K562 (cell line): ENCODE data around the gene EHD2. TPM values are rescaled to one million over a fixed set of nuclear protein-coding genes. Genes with fewer than 3 reads are reported as not detected.
A peak's percentile ranks its signal among the peaks of the same experiment; 100 is the strongest.

Experiments used
- AFF4 ChIP-seq: sonication (generic); formaldehyde crosslinking; IDR thresholded peaks from 2 replicates; pipeline ENCODE4 v1.8.0; 2023; ENCODE audit warnings: mild to moderate bottlenecking, missing genetic modification reagents
- CBX2 ChIP-seq: fragments of 200-600 bp; sonication (generic); IDR thresholded peaks from one replicate; pipeline ENCODE4 v1.6.1; 2012; ENCODE audit warnings: mild to moderate bottlenecking, low read length, inconsistent platforms; ENCODE audit not compliant: insufficient read depth, poor library complexity, severe bottlenecking
- E2F6 ChIP-seq, 2 experiments: IDR thresholded peaks; 2 replicates each; pipeline ENCODE4 v1.6.1; 2011; ENCODE audit warnings: borderline replicate concordance in 1 of 2, control low read depth in 1 of 2, low read depth in 1 of 2, low read length in 1 of 2, mild to moderate bottlenecking in 1 of 2, mixed read lengths in 1 of 2, moderate library complexity in 1 of 2; ENCODE audit not compliant: insufficient read depth in 1 of 2, insufficient read length in 1 of 2, poor library complexity in 1 of 2, severe bottlenecking in 1 of 2; ENCODE audit errors: extremely low read depth in 1 of 2
- ELF1 ChIP-seq: fragments of 200-800 bp; sonication (Bioruptor generic); IDR thresholded peaks from 2 replicates; pipeline ENCODE4 v1.6.1; 2016; ENCODE audit warnings: missing genetic modification characterization, missing compliant biosample characterization
- FOXP1 ChIP-seq: sonication (generic); formaldehyde crosslinking; IDR thresholded peaks from 2 replicates; pipeline ENCODE4 v1.8.0; 2022; ENCODE audit warnings: mild to moderate bottlenecking, missing genetic modification reagents
- GATAD2A ChIP-seq: fragments of 450-650 bp; IDR thresholded peaks from 2 replicates; pipeline ENCODE4 v1.6.1; 2017
- GATAD2B ChIP-seq: fragments of 450-650 bp; IDR thresholded peaks from 2 replicates; pipeline ENCODE4 v1.6.1; 2017; ENCODE audit warnings: mild to moderate bottlenecking, borderline replicate concordance
- HLTF ChIP-seq: fragments of 450-650 bp; IDR thresholded peaks from 2 replicates; pipeline ENCODE4 v1.6.1; 2016
- HSF4 ChIP-seq: fragments of 250-450 bp; sonication (Bioruptor Pico); IDR thresholded peaks from 2 replicates; pipeline ENCODE4 v2.1.2; 2022; ENCODE audit warnings: mild to moderate bottlenecking, moderate library complexity, borderline replicate concordance
- MYNN ChIP-seq, 2 experiments: sonication (generic); formaldehyde crosslinking in 1 of 2; IDR thresholded peaks; 2 replicates each; pipeline versions ENCODE4 v1.5.0 to v1.6.1; 2016 to 2020; ENCODE audit warnings: antibody characterized with exemption in 1 of 2, missing genetic modification reagents in 1 of 2
- NCOA2 ChIP-seq, 2 experiments: fragments of 450-650 bp; IDR thresholded peaks; 2 replicates each; pipeline ENCODE4 v1.6.1; 2018; ENCODE audit warnings: mild to moderate bottlenecking in 2 of 2, moderate library complexity in 1 of 2; ENCODE audit not compliant: partially characterized antibody in 2 of 2
- SETDB1 ChIP-seq: IDR thresholded peaks from one replicate; pipeline ENCODE4 v1.6.1; 2012; ENCODE audit warnings: low read length, control low read depth, inconsistent platforms
- SMARCA5 ChIP-seq: fragments of 450-650 bp; IDR thresholded peaks from 2 replicates; pipeline ENCODE4 v1.6.1; 2016
- SNIP1 ChIP-seq: fragments of 450-650 bp; IDR thresholded peaks from 2 replicates; pipeline ENCODE4 v1.7.1; 2017; ENCODE audit warnings: low read depth, mild to moderate bottlenecking
- TCF3 ChIP-seq: sonication (generic); formaldehyde crosslinking; IDR thresholded peaks from 2 replicates; pipeline ENCODE4 v1.4.0; 2020; ENCODE audit warnings: mild to moderate bottlenecking, missing genetic modification reagents
- TCFL5 ChIP-seq: fragments of 250-450 bp; sonication (Bioruptor Pico); conservative IDR thresholded peaks from 2 replicates; pipeline ENCODE4 v1.6.1; 2021; ENCODE audit warnings: mild to moderate bottlenecking, moderate library complexity, matching md5 sums
- U2AF1 ChIP-seq: fragments of 200-400 bp; formaldehyde crosslinking; optimal IDR thresholded peaks from 2 replicates; pipeline ENCODE3; 2017; ENCODE audit warnings: mild to moderate bottlenecking, low read depth, low read length, moderate library complexity
- USF1 ChIP-seq: sonication (generic); formaldehyde crosslinking; IDR thresholded peaks from 2 replicates; pipeline ENCODE4 v1.9.0; 2022; ENCODE audit warnings: mild to moderate bottlenecking, missing genetic modification reagents
- XRCC5 ChIP-seq: fragments of 200-400 bp; formaldehyde crosslinking; IDR thresholded peaks from 2 replicates; pipeline ENCODE4 v1.6.1; 2017; ENCODE audit warnings: low read depth, mild to moderate bottlenecking, low read length
- ZFP91 ChIP-seq: sonication (generic); formaldehyde crosslinking; IDR thresholded peaks from 2 replicates; pipeline ENCODE4 v1.8.0; 2022; ENCODE audit warnings: mild to moderate bottlenecking, missing genetic modification reagents
- polyA plus RNA-seq, 8 experiments: library from polyadenylated mRNA; depleted of rRNA in 4 of 8; stranded (reverse) in 5 of 8; unstranded in 3 of 8; fragments of >200 nt; fragmentation: Nextera tagmentation in 2 of 8; fragmentation: Illumina TruSeq in 1 of 8; extraction: Ambion mirVana in 2 of 8; extraction: Trizol in 1 of 8; gene quantifications; 2 replicates each; pipeline versions ENCODE4 v1.2.1 to v1.2.3, GENCODE V29; 2011 to 2014; ENCODE audit warnings: inconsistent platforms in 1 of 8, missing spikeins in 1 of 8
- total RNA-seq, 7 experiments: library from RNA; depleted of rRNA in 6 of 7; stranded (reverse); fragments of >200 nt in 6 of 7; fragmentation: Illumina TruSeq in 2 of 7; extraction: Trizol in 2 of 7; gene quantifications; 2 replicates each; pipeline versions ENCODE4 v1.2.1 to v1.2.3, GENCODE V29; 2011 to 2021; ENCODE audit warnings: low replicate concordance in 1 of 7

Gene EHD2
- total and polyA plus RNA-seq, 9 of the 15 experiments (the other 6 are each of a cell fraction or from before 2014, with no cell fraction given) = 1.7 to 32.2 (median 3.0) TPM

GRCh38 chr19:47778049-47778953 is 65.1 kb downstream of the EHD2 start, which contains the start of gene SELENOW (continued):
- TF ChIP-seq AFF4 (CRISPR knock-in tag) = no peak
- TF ChIP-seq ELF1 (tag) = peak; percentile 73
- peak; percentile 93 for TF ChIP-seq GATAD2A
- no peak for TF ChIP-seq NCOA2 (IDR thresholded peaks at IDR 0.05; ENCODE audit: partially characterized antibody in 2 of 2)
- TF ChIP-seq MYNN (IDR thresholded peaks at IDR 0.05) = no peak
- no peak for TF ChIP-seq MYNN (CRISPR knock-in tag; IDR thresholded peaks at IDR 0.05)
- 0 out of 2 replicates have a peak, but pooled peaks have one; percentile 11 for TF ChIP-seq SMARCA5
- TF ChIP-seq CBX2 = no peak
- TF ChIP-seq SETDB1 = no peak
- TF ChIP-seq HLTF = peak; percentile 72; the same call in 1 of the 2 replicates
- no peak for TF ChIP-seq U2AF1
- peak; percentile 20 to 51 for TF ChIP-seq E2F6 (IDR thresholded peaks at IDR 0.05; ENCODE audit: borderline replicate concordance in 1 of 2, extremely low read depth in 1 of 2, insufficient read depth in 1 of 2, insufficient read length in 1 of 2, low read depth in 1 of 2, low read length in 1 of 2, poor library complexity in 1 of 2, severe bottlenecking in 1 of 2)
- no peak; the same call in 1 of the 2 replicates for TF ChIP-seq XRCC5
- no peak for TF ChIP-seq GATAD2B
- no peak for TF ChIP-seq USF1 (CRISPR knock-in tag)
- TF ChIP-seq SNIP1 = no peak
- TF ChIP-seq HSF4 (CRISPR knock-in tag) = no peak
- no peak for TF ChIP-seq ZFP91
- no peak for TF ChIP-seq TCFL5 (CRISPR knock-in tag)
- peak; percentile 46; the same call in 1 of the 2 replicates for TF ChIP-seq FOXP1 (CRISPR knock-in tag)
- TF ChIP-seq TCF3 (CRISPR knock-in tag) = 0 out of 2 replicates have a peak, but pooled peaks have one; percentile 10
